OCI-LY1 (cell line): Measurements from ENCODE around the gene PLCB4.

Experiments used
- CTCF ChIP-seq: fragments of 200-600 bp; sonication (generic), shearing (Covaris generic); IDR thresholded peaks from 2 replicates; pipeline ENCODE4 v1.5.1; 2017; ENCODE audit warnings: mild to moderate bottlenecking, antibody characterized with exemption, low read length, moderate library complexity, mixed read lengths
- EZH2 ChIP-seq: fragments of 200-600 bp; sonication (generic), shearing (Covaris generic); IDR thresholded peaks from 2 replicates; pipeline ENCODE4 v1.8.0; 2017; ENCODE audit warnings: borderline replicate concordance, mixed run types, mild to moderate bottlenecking, antibody characterized with exemption, low read length, moderate library complexity, mixed read lengths

- TF ChIP-seq CTCF (no peak), EZH2 (no peak)
Observed at GRCh38 chr20:9052136-9052535, 16.8 kb upstream of the PLCB4 start.
